K562 (cell line): ENCODE data around the gene MED28. TPM values are rescaled to one million over a fixed set of nuclear protein-coding genes. Genes with fewer than 3 reads are reported as not detected.
A peak's percentile ranks its signal among the peaks of the same experiment; 100 is the strongest.

ENCODE experiments used
- ATAC-seq: fragments of 200-7000 bp; cut with Tn5 transposase; 3 replicates; pipeline ENCODE4 v1.9.1; 2020; ENCODE audit warnings: moderate library complexity
- BruUV-seq: library from RNA; stranded (reverse); fragments of 400-500 nt; replicated peaks from 2 replicates; lab custom pipeline; 2021; lab: Mats Ljungman, UMichigan
- CTCF ChIA-PET: fragments of 300-600 bp; formaldehyde crosslinking; extraction: SDS; loops from one replicate; lab custom pipeline; 2021; ENCODE audit warnings: low intra/inter-chr PET ratio; lab: Yijun Ruan, JAX
- POLR2A ChIA-PET: fragments of 300-600, 350-650 bp; sonication (Branson Sonifier 250); formaldehyde crosslinking; extraction: SDS; loops from one replicate; lab custom pipeline; 2021; ENCODE audit warnings: antibody characterized with exemption, inconsistent platforms; lab: Yijun Ruan, JAX
- DNase-seq, 4 experiments: peaks; one replicate each; pipeline versions ENCODE4 v3.0.0 to v3.0.0-alpha.2; 2011 to 2018; ENCODE audit warnings: low spot score in 3 of 4, mixed read lengths in 3 of 4; ENCODE audit errors: extremely low read depth in 1 of 4
- FAIRE-seq: peaks from 2 replicates; lab custom pipeline; 2011; peaks lifted over from hg19 to GRCh38; lab: Jason Lieb, UNC
- H2AFZ ChIP-seq: 2 replicates; pipeline ENCODE4 v1.6.0; 2011; ENCODE audit warnings: low read depth, low read length, control low read depth, inconsistent platforms
- H3K27ac ChIP-seq: fragments of 200-600 bp; 3 replicates; pipeline ENCODE4 v1.8.0; 2011; ENCODE audit warnings: low read depth, mild to moderate bottlenecking, control low read depth, inconsistent platforms, low read length, moderate library complexity, mixed read lengths; ENCODE audit errors: extremely low read depth
- H3K27me3 ChIP-seq, 2 experiments: fragments of 300-600 bp in 1 of 2; 2 replicates in 1 of 2; 3 replicates in 1 of 2; pipeline versions ENCODE4 v1.6.0 to v1.8.0; 2011; ENCODE audit warnings: inconsistent platforms in 2 of 2, low read length in 2 of 2, mild to moderate bottlenecking in 1 of 2, mixed read lengths in 1 of 2, moderate library complexity in 1 of 2; ENCODE audit not compliant: control insufficient read depth in 2 of 2, insufficient read depth in 2 of 2
- H3K36me3 ChIP-seq: fragments of 300-600 bp; 3 replicates; pipeline ENCODE4 v1.8.0; 2011; ENCODE audit warnings: mild to moderate bottlenecking, low read length, inconsistent platforms; ENCODE audit not compliant: control insufficient read depth, insufficient read depth
- H3K4me1 ChIP-seq, 2 experiments: fragments of 200-600 bp in 1 of 2; replicated peaks in 1 of 2; 2 replicates in 1 of 2; 3 replicates in 1 of 2; pipeline versions ENCODE4 v1.5.1 to v1.8.0; 2011; ENCODE audit warnings: inconsistent platforms in 2 of 2, low read length in 2 of 2, mild to moderate bottlenecking in 1 of 2, mixed read lengths in 1 of 2, moderate library complexity in 1 of 2; ENCODE audit not compliant: control insufficient read depth in 2 of 2, insufficient read depth in 2 of 2
- H3K4me2 ChIP-seq: 2 replicates; pipeline ENCODE4 v1.6.1; 2011; ENCODE audit warnings: low read length, control low read depth, inconsistent platforms, mixed read lengths; ENCODE audit not compliant: insufficient read depth
- H3K4me3 ChIP-seq: fragments of 200-600 bp; sonication (generic), shearing (Covaris generic); 2 replicates; pipeline ENCODE4 v1.5.1; 2016; ENCODE audit warnings: control low read depth, inconsistent platforms
- H3K79me2 ChIP-seq: fragments of 200-600 bp; 3 replicates; pipeline ENCODE4 v1.8.0; 2011; ENCODE audit warnings: low read length, inconsistent platforms; ENCODE audit not compliant: control insufficient read depth, insufficient read depth
- H3K9ac ChIP-seq, 2 experiments: 2 replicates each; pipeline versions ENCODE4 v1.6.0 to v1.6.1; 2011; ENCODE audit warnings: low read depth in 2 of 2, low read length in 2 of 2, control low read depth in 1 of 2, inconsistent platforms in 1 of 2, mild to moderate bottlenecking in 1 of 2, mixed read lengths in 1 of 2; ENCODE audit not compliant: insufficient read depth in 1 of 2
- H3K9me1 ChIP-seq: one replicate; pipeline ENCODE4 v1.6.0; 2011; ENCODE audit warnings: inconsistent platforms, mild to moderate bottlenecking, low read length, moderate library complexity; ENCODE audit not compliant: control insufficient read depth, insufficient read depth
- H3K9me3 ChIP-seq: replicated peaks from 2 replicates; pipeline ENCODE4 v1.5.1; 2011; ENCODE audit warnings: low read depth, low read length, inconsistent platforms; ENCODE audit not compliant: control insufficient read depth, insufficient read depth
- H4K20me1 ChIP-seq: replicated peaks from 2 replicates; pipeline ENCODE4 v1.6.1; 2011; ENCODE audit warnings: low read length, inconsistent platforms, mixed read lengths; ENCODE audit not compliant: control insufficient read depth, insufficient read depth
- CBX3 ChIP-seq, 2 experiments: IDR thresholded peaks; 1 replicate in 1 of 2; 2 replicates in 1 of 2; pipeline ENCODE4 v1.6.1; 2012; ENCODE audit warnings: inconsistent platforms in 2 of 2, low read length in 2 of 2, borderline replicate concordance in 1 of 2, control low read depth in 1 of 2
- KDM1A ChIP-seq, 2 experiments: fragments of 450-650 bp; IDR thresholded peaks; 2 replicates each; pipeline ENCODE4 v1.6.1; 2016; ENCODE audit warnings: mild to moderate bottlenecking in 2 of 2
- NEUROD1 ChIP-seq: fragments of 150-350 bp; IDR thresholded peaks from 2 replicates; pipeline ENCODE4 v1.6.1; 2014; ENCODE audit warnings: borderline replicate concordance, low read length, low read depth; ENCODE audit not compliant: partially characterized antibody
- XRCC3 ChIP-seq: fragments of 450-650 bp; IDR thresholded peaks from 2 replicates; pipeline ENCODE4 v1.6.1; 2017; ENCODE audit warnings: mild to moderate bottlenecking, moderate library complexity
- XRCC5 ChIP-seq: fragments of 200-400 bp; formaldehyde crosslinking; IDR thresholded peaks from 2 replicates; pipeline ENCODE4 v1.6.1; 2017; ENCODE audit warnings: low read depth, mild to moderate bottlenecking, low read length
- WGBS: fragments of 100-300 bp; shearing (Covaris generic); methylation state at CpG from one replicate; pipeline ENCODE4 v1.1.6; 2016; ENCODE audit warnings: low coverage, mixed read lengths; ENCODE audit not compliant: insufficient coverage; ENCODE audit errors: missing lambda C conversion rate; 5-methylcytosine and 5-hydroxymethylcytosine counted together
- in situ Hi-C: fragments of 300-500 bp; cut with MboI; formaldehyde crosslinking; loops from 4 replicates; pipeline ENCODE4 v1.15.0; 2018; ENCODE audit warnings: inconsistent platforms, mixed read lengths
- intact Hi-C: fragments of 100-400 bp; cut with micrococcal nuclease; formaldehyde crosslinking; loops from 2 replicates; pipeline ENCODE4 v1.14.2; 2022
- polyA plus RNA-seq, 8 experiments: library from polyadenylated mRNA; depleted of rRNA in 4 of 8; stranded (reverse) in 5 of 8; unstranded in 3 of 8; fragments of >200 nt; fragmentation: Nextera tagmentation in 2 of 8; fragmentation: Illumina TruSeq in 1 of 8; extraction: Ambion mirVana in 2 of 8; extraction: Trizol in 1 of 8; gene quantifications; 2 replicates each; pipeline versions ENCODE4 v1.2.1 to v1.2.3, GENCODE V29; 2011 to 2014; ENCODE audit warnings: inconsistent platforms in 1 of 8, missing spikeins in 1 of 8
- total RNA-seq, 7 experiments: library from RNA; depleted of rRNA in 6 of 7; stranded (reverse); fragments of >200 nt in 6 of 7; fragmentation: Illumina TruSeq in 2 of 7; extraction: Trizol in 2 of 7; gene quantifications; 2 replicates each; pipeline versions ENCODE4 v1.2.1 to v1.2.3, GENCODE V29; 2011 to 2021; ENCODE audit warnings: low replicate concordance in 1 of 7
- TF ChIP-seq, protein P1 (sequence below): sonication (generic); formaldehyde crosslinking; IDR thresholded peaks from 2 replicates; pipeline ENCODE4 v1.8.1; 2023; ENCODE audit warnings: mild to moderate bottlenecking, missing genetic modification reagents
- TF ChIP-seq, protein P2 (sequence below): sonication (generic); formaldehyde crosslinking; IDR thresholded peaks from 2 replicates; pipeline ENCODE4 v1.8.0; 2023; ENCODE audit warnings: mild to moderate bottlenecking, missing genetic modification reagents

Gene MED28
- total and polyA plus RNA-seq, 9 of the 15 experiments (the other 6 are each of a cell fraction or from before 2014, with no cell fraction given): 15.5 to 93.8 (median 50.5) TPM

DNA sequence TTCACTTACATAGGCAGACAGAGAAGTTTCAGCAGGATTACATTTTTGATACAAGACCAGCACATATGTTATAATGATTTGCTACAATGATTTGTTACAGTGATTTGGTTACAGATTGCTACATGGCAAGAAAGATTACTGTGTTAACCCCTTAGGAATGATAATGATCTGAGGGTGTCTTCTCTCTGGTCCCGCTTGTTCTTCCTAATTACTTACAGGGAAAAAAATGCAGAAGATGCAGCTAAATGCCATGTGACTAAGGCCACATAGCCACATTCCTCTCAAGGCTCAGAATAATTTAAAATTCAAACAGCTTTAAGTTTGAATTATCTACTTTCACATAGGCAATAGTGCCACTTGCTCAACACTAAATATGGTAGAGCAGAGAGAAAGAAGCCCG lies 47.2 kb upstream of the MED28 start:
- Histone ChIP-seq H3K4me3 (no peak overlapping the region), H3K27ac (no peak overlapping the region), H3K9me1 (no peaks in the 10 kb centered on the region), H4K20me1 (no peaks in the 10 kb centered on the region), H3K4me2 (no peak overlapping the region), H3K79me2 (no peaks in the 10 kb centered on the region), H3K36me3 (no peaks in the 10 kb centered on the region), H3K4me1 (no peaks in the 10 kb centered on the region; a peak in 2 of 5 replicates), H3K27me3 (peaks cover 8 to 19% of the 10 kb centered on the region in 2 experiments; a peak in 4 of 5 replicates), H2AFZ (no peak overlapping the region), H3K9me3 (no peaks in the 10 kb centered on the region; the same call in 1 of the 2 replicates), H3K9ac (no peak overlapping the region)
- ChIA-PET CTCF (no interaction called here), POLR2A (no interaction called here)
- WGBS: 3% methylated on average over 2 of the region's 2 CpGs
- in situ Hi-C loops (loop anchor here (10.0 kb wide), 1 partner anchor 238 kb away; no protein-coding TSS in a partner anchor), intact Hi-C loops (no loop called here)
- TF ChIP-seq KDM1A (IDR thresholded peaks at IDR 0.05) (peak in 1 of 2 experiments; percentile 10; a peak in 1 of 4 replicates), CBX3 (IDR thresholded peaks at IDR 0.05; ENCODE audit: borderline replicate concordance in 1 of 2, low read length in 2 of 2) (no peak), XRCC3 (no peak)
- no peak for DNase-seq
- BruUV-seq: no TSS peak
- no peak for ATAC-seq
- FAIRE-seq: no peak

DNA sequence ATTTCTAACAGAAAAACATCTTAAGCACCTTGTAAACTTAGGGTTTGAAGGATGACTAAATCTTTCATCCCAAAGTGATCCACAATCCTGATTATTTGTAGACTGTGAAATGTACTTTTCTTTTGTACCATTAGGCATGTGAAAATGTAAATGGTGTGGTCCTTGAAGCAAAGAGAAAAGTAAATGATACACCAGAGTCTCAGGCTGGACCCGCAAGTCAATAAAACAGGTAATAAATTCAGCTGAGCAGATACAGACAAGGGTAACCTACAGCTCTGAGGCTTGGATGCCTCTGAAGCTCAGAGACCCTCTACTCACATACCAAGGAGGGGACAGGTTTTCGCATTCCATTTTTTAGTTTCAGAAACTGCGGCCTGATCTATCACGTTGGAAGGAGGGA lies 40.2 kb upstream of the MED28 start:
- POLR2A ChIA-PET: interaction anchor here (0.7 to 1.1 kb wide), 4 partner anchors 22 to 78 kb away, joined by 3 to 6 read pairs (median 4); partner anchors contain the start of gene MED28
- FAIRE-seq (no peak), DNase-seq (no peak), ATAC-seq (no peak)
- H3K4me1 ChIP-seq: peaks cover 6 to 10% of the 10 kb centered on the region in 2 experiments; a peak in 4 of 5 replicates
- no peak overlapping the region for H3K27ac ChIP-seq
- in situ Hi-C loops (no loop called here), intact Hi-C loops (no loop called here)
- no peak overlapping the region for H3K4me2 ChIP-seq
- no peak overlapping the region for H3K4me3 ChIP-seq
- H3K36me3 ChIP-seq: peaks cover under 1% of the 10 kb centered on the region; the same call in 1 of the 3 replicates
- no peak overlapping the region for H3K9ac ChIP-seq
- H3K27me3 ChIP-seq: no peaks in the 10 kb centered on the region
- no peaks in the 10 kb centered on the region for H3K9me1 ChIP-seq
- CTCF ChIA-PET: no interaction called here
- no peaks in the 10 kb centered on the region for H4K20me1 ChIP-seq
- no peak overlapping the region for H2AFZ ChIP-seq
- BruUV-seq: no TSS peak
- H3K79me2 ChIP-seq: peaks cover 20% of the 10 kb centered on the region
- WGBS: 77% methylated on average over 4 of the region's 4 CpGs
- H3K9me3 ChIP-seq: no peaks in the 10 kb centered on the region
- TF ChIP-seq, protein P1, sequence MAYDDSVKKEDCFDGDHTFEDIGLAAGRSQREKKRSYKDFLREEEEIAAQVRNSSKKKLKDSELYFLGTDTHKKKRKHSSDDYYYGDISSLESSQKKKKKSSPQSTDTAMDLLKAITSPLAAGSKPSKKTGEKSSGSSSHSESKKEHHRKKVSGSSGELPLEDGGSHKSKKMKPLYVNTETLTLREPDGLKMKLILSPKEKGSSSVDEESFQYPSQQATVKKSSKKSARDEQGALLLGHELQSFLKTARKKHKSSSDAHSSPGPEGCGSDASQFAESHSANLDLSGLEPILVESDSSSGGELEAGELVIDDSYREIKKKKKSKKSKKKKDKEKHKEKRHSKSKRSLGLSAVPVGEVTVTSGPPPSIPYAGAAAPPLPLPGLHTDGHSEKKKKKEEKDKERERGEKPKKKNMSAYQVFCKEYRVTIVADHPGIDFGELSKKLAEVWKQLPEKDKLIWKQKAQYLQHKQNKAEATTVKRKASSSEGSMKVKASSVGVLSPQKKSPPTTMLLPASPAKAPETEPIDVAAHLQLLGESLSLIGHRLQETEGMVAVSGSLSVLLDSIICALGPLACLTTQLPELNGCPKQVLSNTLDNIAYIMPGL (CRISPR knock-in tag): no peak
- TF ChIP-seq XRCC5 (no peak), NEUROD1 (no peak)
- TF ChIP-seq, protein P2, sequence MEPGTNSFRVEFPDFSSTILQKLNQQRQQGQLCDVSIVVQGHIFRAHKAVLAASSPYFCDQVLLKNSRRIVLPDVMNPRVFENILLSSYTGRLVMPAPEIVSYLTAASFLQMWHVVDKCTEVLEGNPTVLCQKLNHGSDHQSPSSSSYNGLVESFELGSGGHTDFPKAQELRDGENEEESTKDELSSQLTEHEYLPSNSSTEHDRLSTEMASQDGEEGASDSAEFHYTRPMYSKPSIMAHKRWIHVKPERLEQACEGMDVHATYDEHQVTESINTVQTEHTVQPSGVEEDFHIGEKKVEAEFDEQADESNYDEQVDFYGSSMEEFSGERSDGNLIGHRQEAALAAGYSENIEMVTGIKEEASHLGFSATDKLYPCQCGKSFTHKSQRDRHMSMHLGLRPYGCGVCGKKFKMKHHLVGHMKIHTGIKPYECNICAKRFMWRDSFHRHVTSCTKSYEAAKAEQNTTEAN (CRISPR knock-in tag): no peak
